Activated T-cell treated with anti-CD3 and anti-CD28 coated beads, Interleukin-2, amount 50 U/mL, for 48 hours (primary cell): ENCODE data around the gene ADAT3.
"Not testable (repeated sequence)": the region's sequence is repeated elsewhere in the genome, so short reads cannot be mapped to it uniquely, and the experiment has no call there.

ENCODE experiments used
- DNase-seq, 2 experiments: peaks; one replicate each; pipeline ENCODE4 v3.0.0-alpha.2; 2020

ADAT3 gene

GRCh38 chr19:1884719-1885334, 20.4 kb upstream of the ADAT3 start:
- DNase-seq = peak; percentile 29 to 41

- peak; percentile 97 to 98 for DNase-seq
These were observed 19.6 kb upstream of the ADAT3 start, which contains the start of gene ABHD17A for GRCh38 chr19:1885398-1886119. Gene ABHD17A (minus strand): TSS chr19:1885496. CDS start chr19:1881566, 3,930 bp downstream.

GRCh38 chr19:1886360-1886759, 18.8 kb upstream of the ADAT3 start:
- DNase-seq = not testable (repeated sequence)

- no peak for DNase-seq
These were observed 16.8 kb upstream of the ADAT3 start for GRCh38 chr19:1888385-1888784.

- no peak for DNase-seq
These were observed 15.3 kb upstream of the ADAT3 start for GRCh38 chr19:1889907-1890306.

GRCh38 chr19:1893791-1894190, 11.4 kb upstream of the ADAT3 start:
- DNase-seq = no peak

GRCh38 chr19:1896508-1896907, 8.7 kb upstream of the ADAT3 start:
- peak; percentile 41 to 44 for DNase-seq

- no peak for DNase-seq
These were observed 3.2 kb upstream of the ADAT3 start for GRCh38 chr19:1901940-1902404.

GRCh38 chr19:1902923-1903322, 2.3 kb upstream of the ADAT3 start:
- no peak for DNase-seq

GRCh38 chr19:1904860-1905109, 414 bp upstream of the ADAT3 start:
- no peak for DNase-seq

GRCh38 chr19:1905863-1906375, 720 bp downstream of the ADAT3 start:
- peak in 1 of 2 experiments; percentile 28 for DNase-seq

- no peak for DNase-seq
These were observed 1.9 kb downstream of the ADAT3 start for GRCh38 chr19:1906985-1907562.

GRCh38 chr19:1907563-1908363, 2.6 kb downstream of the ADAT3 start:
- DNase-seq = no peak

GRCh38 chr19:1908364-1908678, 3.1 kb downstream of the ADAT3 start:
- no peak for DNase-seq

- no peak for DNase-seq
These were observed 4.5 kb downstream of the ADAT3 start for GRCh38 chr19:1909761-1910080.

- no peak for DNase-seq
These were observed 5.0 kb downstream of the ADAT3 start for GRCh38 chr19:1910177-1910576.

GRCh38 chr19:1911098-1911497, 5.9 kb downstream of the ADAT3 start:
- DNase-seq = peak in 1 of 2 experiments; percentile 48

- no peak for DNase-seq
These were observed 6.8 kb downstream of the ADAT3 start for GRCh38 chr19:1911995-1912394.

- no peak for DNase-seq
These were observed 7.7 kb downstream of the ADAT3 start for GRCh38 chr19:1912760-1913505.

- DNase-seq = no peak
These were observed 8.8 kb downstream of the ADAT3 start for GRCh38 chr19:1913781-1914577.

- DNase-seq = no peak
These were observed 9.7 kb downstream of the ADAT3 start for GRCh38 chr19:1914826-1915341.

- no peak for DNase-seq
These were observed 11.9 kb downstream of the ADAT3 start for GRCh38 chr19:1917146-1917545.
